ENCODE results near the gene SNTA1.
A peak's percentile ranks its signal among the peaks of the same experiment; 100 is the strongest.
"Not testable (repeated sequence)": the region's sequence is repeated elsewhere in the genome, so short reads cannot be mapped to it uniquely, and the experiment has no call there.

SNTA1 gene

DNA sequence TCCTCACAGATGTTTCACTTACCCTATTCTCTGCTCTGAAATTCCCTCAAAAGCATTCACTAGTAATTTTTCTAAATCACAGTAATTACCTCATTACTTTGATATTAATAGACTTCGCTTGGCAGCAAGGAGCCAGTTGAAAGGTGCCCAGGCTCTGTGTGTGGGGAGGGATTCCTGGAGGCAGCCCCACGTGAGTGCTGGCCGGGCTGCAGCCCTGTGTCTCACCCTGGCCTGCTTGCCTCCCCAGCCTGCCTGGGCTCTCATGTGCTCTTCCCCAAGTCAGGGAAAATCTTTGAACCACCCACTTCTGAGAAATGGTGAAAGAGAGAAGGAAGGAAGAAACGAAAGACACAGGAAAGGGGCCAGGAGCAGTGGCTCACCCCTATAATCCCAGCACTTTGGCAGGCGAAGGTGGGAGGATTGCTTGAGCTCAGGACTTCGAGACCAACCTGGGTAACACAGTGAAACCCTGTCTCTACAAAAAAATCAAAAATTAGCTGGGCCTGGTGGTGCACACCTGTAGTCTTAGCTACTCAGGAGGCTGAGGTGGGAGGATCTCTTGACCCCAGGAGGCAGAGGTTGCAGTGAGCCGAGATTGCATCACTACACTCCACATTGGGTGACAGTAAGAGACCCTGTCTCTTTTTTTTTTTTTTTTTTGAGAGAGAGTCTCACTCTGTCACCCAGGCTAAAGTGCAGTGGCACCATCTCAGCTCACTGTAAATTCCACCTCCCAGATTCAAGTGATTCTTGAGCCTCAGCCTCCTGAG lies 20.0 kb upstream of the SNTA1 start:
- in situ Hi-C loops (cut with HindIII; ENCODE audit: low sequenced_read_pairs): no loop called here
- H3K4me3 ChIP-seq (ENCODE audit: low read depth, low read length): no peak overlapping the region
- TF ChIP-seq, protein P1, sequence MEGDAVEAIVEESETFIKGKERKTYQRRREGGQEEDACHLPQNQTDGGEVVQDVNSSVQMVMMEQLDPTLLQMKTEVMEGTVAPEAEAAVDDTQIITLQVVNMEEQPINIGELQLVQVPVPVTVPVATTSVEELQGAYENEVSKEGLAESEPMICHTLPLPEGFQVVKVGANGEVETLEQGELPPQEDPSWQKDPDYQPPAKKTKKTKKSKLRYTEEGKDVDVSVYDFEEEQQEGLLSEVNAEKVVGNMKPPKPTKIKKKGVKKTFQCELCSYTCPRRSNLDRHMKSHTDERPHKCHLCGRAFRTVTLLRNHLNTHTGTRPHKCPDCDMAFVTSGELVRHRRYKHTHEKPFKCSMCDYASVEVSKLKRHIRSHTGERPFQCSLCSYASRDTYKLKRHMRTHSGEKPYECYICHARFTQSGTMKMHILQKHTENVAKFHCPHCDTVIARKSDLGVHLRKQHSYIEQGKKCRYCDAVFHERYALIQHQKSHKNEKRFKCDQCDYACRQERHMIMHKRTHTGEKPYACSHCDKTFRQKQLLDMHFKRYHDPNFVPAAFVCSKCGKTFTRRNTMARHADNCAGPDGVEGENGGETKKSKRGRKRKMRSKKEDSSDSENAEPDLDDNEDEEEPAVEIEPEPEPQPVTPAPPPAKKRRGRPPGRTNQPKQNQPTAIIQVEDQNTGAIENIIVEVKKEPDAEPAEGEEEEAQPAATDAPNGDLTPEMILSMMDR (IDR thresholded peaks at IDR 0.05; ENCODE audit: low read depth, low read length): no peak
- DNase-seq (ENCODE audit: low read depth, low spot score): no peak

DNA sequence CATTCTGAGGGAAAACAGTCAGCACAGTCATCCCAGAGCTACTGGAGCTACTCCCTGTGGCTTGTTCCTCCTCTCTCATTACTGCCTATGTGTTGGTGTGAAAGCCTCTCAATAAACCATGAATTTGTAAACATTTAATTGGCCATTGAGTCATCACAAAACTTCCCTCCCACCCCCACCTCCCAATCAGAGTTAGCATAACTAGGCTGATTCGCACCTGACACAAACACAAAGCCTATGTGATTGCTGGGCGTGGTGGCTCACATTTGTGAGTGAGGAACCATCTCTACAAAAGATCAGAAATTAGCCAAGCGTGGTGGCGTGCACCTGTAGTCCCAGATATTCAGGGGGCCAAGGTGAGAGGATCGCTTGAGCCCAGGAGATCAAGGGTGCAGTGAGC lies 17.1 kb upstream of the SNTA1 start:
- DNase-seq (ENCODE audit: low read depth, low spot score): no peak
- in situ Hi-C loops (cut with HindIII; ENCODE audit: low sequenced_read_pairs): no loop called here
- TF ChIP-seq, protein P1 (IDR thresholded peaks at IDR 0.05; ENCODE audit: low read depth, low read length): no peak
- no peak overlapping the region for H3K4me3 ChIP-seq (ENCODE audit: low read depth, low read length)

DNA sequence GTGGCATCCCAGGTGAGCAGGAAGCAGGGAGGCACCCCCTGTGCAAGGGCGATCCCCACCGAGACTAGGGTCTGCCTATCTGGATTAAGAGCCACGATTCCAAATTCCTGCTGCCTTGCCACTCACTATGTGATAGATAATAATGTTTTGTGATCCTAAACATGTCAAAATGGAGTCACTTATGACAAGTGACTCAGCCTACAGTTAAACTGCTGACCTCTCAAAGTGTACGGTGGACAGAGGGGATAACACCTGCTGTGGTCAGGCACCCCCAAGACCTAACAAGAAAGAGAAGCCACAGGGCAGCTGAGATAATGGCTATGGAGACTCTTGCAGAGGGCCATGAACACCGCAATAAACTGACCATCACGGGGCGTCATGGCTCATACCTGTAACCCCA lies 16.0 kb upstream of the SNTA1 start:
- in situ Hi-C loops (cut with HindIII; ENCODE audit: low sequenced_read_pairs): no loop called here

DNA sequence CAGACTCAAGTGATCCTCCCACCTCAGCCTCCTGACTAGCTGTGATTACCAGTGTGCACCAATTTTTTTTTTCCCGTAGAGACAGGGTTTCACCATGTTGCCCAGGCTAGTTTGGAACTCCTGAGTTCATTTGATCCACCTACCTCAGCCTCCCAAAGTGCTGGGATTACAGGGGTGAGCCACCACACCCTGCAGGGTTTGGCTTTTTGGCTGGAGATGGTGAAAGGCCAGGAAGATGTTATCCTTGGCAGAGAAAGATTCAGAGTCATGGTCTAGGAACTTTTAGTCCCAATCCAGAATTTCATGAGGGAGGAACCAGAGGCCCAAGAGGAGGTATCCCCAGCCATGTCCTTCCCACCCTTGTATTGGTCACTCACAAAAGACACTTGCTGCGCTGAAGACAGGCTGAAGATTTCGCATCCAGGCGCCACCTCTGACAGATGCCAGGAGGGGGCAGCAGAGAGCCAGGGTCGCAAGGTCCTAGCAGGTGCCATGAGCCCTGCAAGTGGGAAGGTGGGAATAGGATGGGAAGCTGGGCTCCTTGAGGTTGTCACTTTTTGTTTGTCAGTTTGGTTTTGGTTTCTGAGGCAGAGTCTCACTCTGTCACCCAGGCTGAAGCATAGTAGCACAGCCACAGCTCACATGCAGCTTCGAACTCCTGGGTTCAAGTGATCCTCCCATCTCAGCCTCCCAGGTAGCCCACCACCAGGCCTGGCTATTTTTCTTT lies 13.5 kb upstream of the SNTA1 start:
- in situ Hi-C loops (cut with HindIII; ENCODE audit: low sequenced_read_pairs); H3K4me3 ChIP-seq (ENCODE audit: low read depth, low read length): not testable (repeated sequence)
- TF ChIP-seq, protein P1 (IDR thresholded peaks at IDR 0.05; ENCODE audit: low read depth, low read length): peak; percentile 97
- DNase-seq (ENCODE audit: low read depth, low spot score): peak; percentile 69

More for the DNA sequence above, 16.0 kb upstream of the SNTA1 start:
- DNase-seq (ENCODE audit: low read depth, low spot score): no peak
- TF ChIP-seq, protein P1 (IDR thresholded peaks at IDR 0.05; ENCODE audit: low read depth, low read length): no peak
- H3K4me3 ChIP-seq (ENCODE audit: low read depth, low read length): no peak overlapping the region

DNA sequence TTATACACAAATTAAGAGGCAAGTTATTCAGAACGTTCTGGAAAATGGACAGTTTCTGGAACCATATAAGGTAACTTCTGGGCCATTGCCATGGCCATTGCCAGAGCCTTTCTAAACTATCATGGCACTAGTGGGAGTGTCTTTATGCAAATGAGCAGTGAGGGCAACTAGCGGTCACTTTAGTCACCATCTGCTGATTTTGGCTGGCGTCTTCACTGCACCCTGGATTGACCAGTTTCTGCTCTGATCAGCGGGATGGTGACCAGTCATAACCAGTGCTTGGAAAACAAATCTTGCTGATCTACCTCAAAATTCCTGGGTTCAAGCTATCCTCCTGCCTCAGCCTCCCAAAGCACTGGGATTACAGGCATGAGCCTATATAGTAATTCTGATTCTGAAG lies 7.3 kb upstream of the SNTA1 start:
- DNase-seq (ENCODE audit: low read depth, low spot score): no peak
- in situ Hi-C loops (cut with HindIII; ENCODE audit: low sequenced_read_pairs): no loop called here
- TF ChIP-seq, protein P1 (IDR thresholded peaks at IDR 0.05; ENCODE audit: low read depth, low read length): no peak
- H3K4me3 ChIP-seq (ENCODE audit: low read depth, low read length): no peak overlapping the region

DNA sequence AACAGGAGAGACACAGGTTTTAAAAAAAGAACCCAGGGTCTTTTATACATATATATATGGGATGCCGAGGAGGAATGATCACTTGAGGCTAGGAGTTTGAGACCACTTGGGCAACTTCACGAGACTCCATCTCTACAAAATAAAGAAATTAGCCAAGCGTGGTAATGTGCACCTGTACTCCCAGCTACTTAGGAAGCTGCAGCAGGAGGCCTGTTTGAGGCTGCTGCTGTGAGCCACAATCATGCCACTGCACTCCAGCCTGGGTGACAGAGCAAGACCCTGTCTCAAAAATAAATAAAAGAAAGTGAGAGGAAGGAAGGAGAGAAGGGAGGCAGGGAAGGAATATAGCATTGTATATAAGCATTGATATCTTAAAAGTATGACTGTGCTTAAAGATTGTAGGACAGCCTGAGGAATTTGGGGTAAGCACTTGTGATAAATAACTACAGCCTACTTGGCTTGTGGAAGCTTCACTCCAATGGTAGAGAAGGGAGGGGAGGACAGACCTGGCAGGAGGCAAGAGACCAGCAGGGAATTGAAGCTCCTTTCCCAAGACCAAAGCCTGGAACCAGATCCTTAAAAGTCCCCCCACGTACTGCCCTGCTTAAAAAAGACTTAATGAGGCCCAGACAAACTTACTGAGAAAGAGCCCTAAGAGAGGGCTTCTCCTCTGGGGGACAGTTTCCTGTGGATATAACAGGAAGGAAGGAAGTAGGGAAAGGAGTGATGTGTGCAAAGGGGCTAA lies 2.5 kb upstream of the SNTA1 start:
- in situ Hi-C loops (cut with HindIII; ENCODE audit: low sequenced_read_pairs): no loop called here
- no peak for DNase-seq (ENCODE audit: low read depth, low spot score)
- TF ChIP-seq, protein P1 (IDR thresholded peaks at IDR 0.05; ENCODE audit: low read depth, low read length): no peak
- no peak overlapping the region for H3K4me3 ChIP-seq (ENCODE audit: low read depth, low read length)

Data from astrocyte of the spinal cord (primary cell).